Mammary epithelial cell (primary cell): Measurements from ENCODE around the gene GPR176.

Experiments
- CTCF ChIP-seq, 2 donors: IDR thresholded peaks in 1 of 2; conservative IDR thresholded peaks in 1 of 2; 2 replicates each; pipeline ENCODE4 v1.5.1; 2011 to 2012; ENCODE audit warnings: inconsistent platforms in 2 of 2, low read length in 2 of 2, mild to moderate bottlenecking in 2 of 2, control low read depth in 1 of 2, low read depth in 1 of 2; ENCODE audit not compliant: insufficient read depth in 1 of 2; ENCODE audit errors: extremely low read depth in 1 of 2
- EZH2 ChIP-seq: IDR thresholded peaks from 2 replicates; pipeline ENCODE4 v1.6.1; 2012; ENCODE audit warnings: low read length, inconsistent platforms, borderline replicate concordance

GRCh38 chr15:39960411-39960810, 40.3 kb upstream of the GPR176 start:
- TF ChIP-seq CTCF (conservative IDR thresholded peaks at IDR 0.05 in 1 of 2, IDR thresholded peaks at IDR 0.05 in 1 of 2; ENCODE audit: extremely low read depth in 1 of 2, insufficient read depth in 1 of 2, low read depth in 1 of 2, low read length in 2 of 2) (no peak), EZH2 (no peak)
